NCI-H2107 treated with DMSO at 0.1 percent for 48 hours (cell line): ENCODE data around the gene CNPY4.

Experiments
- DNase-seq: peaks from one replicate; lab custom pipeline; 2025; ENCODE audit not compliant: unreplicated experiment; lab: John Stamatoyannopoulos, UW

CNPY4 gene

GRCh38 chr7:100166317-100166940, 47.0 kb downstream of the CNPY4 start:
- DNase-seq: no peak

GRCh38 chr7:100166970-100167911, 47.8 kb downstream of the CNPY4 start:
- no peak for DNase-seq

GRCh38 chr7:100167912-100168323, 48.5 kb downstream of the CNPY4 start:
- DNase-seq: no peak

- no peak for DNase-seq
Measured at GRCh38 chr7:100169147-100169850, 49.9 kb downstream of the CNPY4 start.

- DNase-seq: no peak
Measured at GRCh38 chr7:100170101-100170897, 50.9 kb downstream of the CNPY4 start.

- no peak for DNase-seq
Measured at GRCh38 chr7:100171087-100171681, 51.8 kb downstream of the CNPY4 start.

GRCh38 chr7:100171840-100172239, 52.4 kb downstream of the CNPY4 start:
- no peak for DNase-seq

GRCh38 chr7:100173806-100174495, 54.5 kb downstream of the CNPY4 start:
- no peak for DNase-seq

- no peak for DNase-seq
Measured at GRCh38 chr7:100174582-100174981, 55.1 kb downstream of the CNPY4 start.
